SK-N-SH (cell line): ENCODE data around the gene AFAP1.

ENCODE experiments used
- CHD2 ChIP-seq: fragments of 150-350 bp; IDR thresholded peaks from 2 replicates; pipeline ENCODE4 v1.6.1; 2018; ENCODE audit warnings: low read length; ENCODE audit not compliant: partially characterized antibody
- EP300 ChIP-seq, 2 experiments: IDR thresholded peaks; 2 replicates each; pipeline versions ENCODE4 v1.4.0 to v1.6.1; 2012; ENCODE audit warnings: borderline replicate concordance in 1 of 2, low read depth in 1 of 2, low read length in 1 of 2
- GABPA ChIP-seq: IDR thresholded peaks from 2 replicates; pipeline ENCODE4 v1.4.0; 2012; ENCODE audit warnings: low read depth, mild to moderate bottlenecking
- MXI1 ChIP-seq: IDR thresholded peaks from 2 replicates; pipeline ENCODE4 v1.6.1; 2012; ENCODE audit warnings: mild to moderate bottlenecking, low read depth, low read length, improper control_type of control experiment
- NFIC ChIP-seq: IDR thresholded peaks from 2 replicates; pipeline ENCODE4 v1.4.0; 2012; ENCODE audit warnings: borderline replicate concordance
- POLR2AphosphoS5 ChIP-seq: IDR thresholded peaks from 2 replicates; pipeline ENCODE4 v1.6.1; 2012; ENCODE audit warnings: low read depth, low read length
- RAD21 ChIP-seq: IDR thresholded peaks from 2 replicates; pipeline ENCODE4 v1.6.1; 2012; ENCODE audit warnings: mild to moderate bottlenecking, low read length
- SIN3A ChIP-seq: IDR thresholded peaks from 2 replicates; pipeline ENCODE4 v1.6.1; 2012; ENCODE audit warnings: low read depth, mild to moderate bottlenecking, low read length, moderate library complexity, borderline replicate concordance
- SMC3 ChIP-seq: IDR thresholded peaks from 2 replicates; pipeline ENCODE4 v1.6.1; 2012; ENCODE audit warnings: low read depth, low read length, improper control_type of control experiment
- TAF1 ChIP-seq: IDR thresholded peaks from 2 replicates; pipeline ENCODE4 v1.6.1; 2012; ENCODE audit warnings: low read depth, mild to moderate bottlenecking, low read length, moderate library complexity, borderline replicate concordance
- YY1 ChIP-seq: IDR thresholded peaks from 2 replicates; pipeline ENCODE4 v1.4.0; 2012; ENCODE audit warnings: low read depth, mild to moderate bottlenecking
- TF ChIP-seq, protein P1 (sequence below): fragments of 200-600 bp; sonication (generic); IDR thresholded peaks from 2 replicates; pipeline ENCODE4 v1.6.1; 2017; ENCODE audit warnings: antibody characterized with exemption, mild to moderate bottlenecking, moderate library complexity

DNA sequence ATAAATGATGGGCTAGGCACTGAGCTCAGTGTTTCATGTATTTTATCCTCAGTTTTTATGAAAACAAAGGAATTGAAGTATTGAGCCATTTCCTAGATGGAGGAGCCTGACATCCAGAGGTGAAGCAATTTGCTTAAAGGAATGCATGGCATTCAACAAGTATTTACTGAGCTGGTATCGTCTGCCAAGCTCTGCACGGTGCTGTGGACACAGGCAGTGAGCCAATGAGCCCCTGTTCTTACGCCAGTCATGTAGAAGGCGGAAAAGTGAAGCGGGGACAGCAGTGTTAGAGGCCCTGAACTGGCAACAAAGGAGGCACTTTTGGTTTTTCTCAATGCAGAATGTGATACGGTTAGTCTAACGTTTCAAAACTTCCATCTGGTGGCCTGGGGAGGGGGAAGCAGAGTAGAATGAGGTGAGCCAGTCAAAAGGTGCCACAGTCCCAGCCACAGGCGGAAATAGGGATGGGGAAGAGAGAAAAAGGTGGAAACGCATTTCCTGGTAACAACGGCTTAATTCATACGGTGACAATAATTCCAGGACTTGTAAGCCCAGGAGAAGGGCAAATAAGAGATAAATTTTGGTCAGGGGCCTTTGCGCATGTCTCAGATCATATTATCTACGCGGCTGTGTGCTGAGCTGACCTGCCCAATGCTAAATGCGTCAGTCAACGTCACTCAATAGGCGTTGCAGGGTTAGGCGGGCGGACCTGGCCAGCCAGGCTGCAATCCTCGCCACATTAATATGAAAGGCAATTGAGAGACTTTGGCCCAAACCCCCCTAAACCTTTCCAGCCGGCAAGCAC lies 133.9 kb downstream of the AFAP1 start:
- TF ChIP-seq MXI1 (no peak), CHD2 (no peak), POLR2AphosphoS5 (no peak; the same call in 1 of the 2 replicates), SIN3A (no peak), SMC3 (no peak), EP300 (IDR thresholded peaks at IDR 0.05; ENCODE audit: borderline replicate concordance in 1 of 2, low read depth in 1 of 2, low read length in 1 of 2) (no peak), RAD21 (no peak), YY1 (no peak), TAF1 (no peak), GABPA (no peak), NFIC (peak; percentile 85)
- TF ChIP-seq, protein P1, sequence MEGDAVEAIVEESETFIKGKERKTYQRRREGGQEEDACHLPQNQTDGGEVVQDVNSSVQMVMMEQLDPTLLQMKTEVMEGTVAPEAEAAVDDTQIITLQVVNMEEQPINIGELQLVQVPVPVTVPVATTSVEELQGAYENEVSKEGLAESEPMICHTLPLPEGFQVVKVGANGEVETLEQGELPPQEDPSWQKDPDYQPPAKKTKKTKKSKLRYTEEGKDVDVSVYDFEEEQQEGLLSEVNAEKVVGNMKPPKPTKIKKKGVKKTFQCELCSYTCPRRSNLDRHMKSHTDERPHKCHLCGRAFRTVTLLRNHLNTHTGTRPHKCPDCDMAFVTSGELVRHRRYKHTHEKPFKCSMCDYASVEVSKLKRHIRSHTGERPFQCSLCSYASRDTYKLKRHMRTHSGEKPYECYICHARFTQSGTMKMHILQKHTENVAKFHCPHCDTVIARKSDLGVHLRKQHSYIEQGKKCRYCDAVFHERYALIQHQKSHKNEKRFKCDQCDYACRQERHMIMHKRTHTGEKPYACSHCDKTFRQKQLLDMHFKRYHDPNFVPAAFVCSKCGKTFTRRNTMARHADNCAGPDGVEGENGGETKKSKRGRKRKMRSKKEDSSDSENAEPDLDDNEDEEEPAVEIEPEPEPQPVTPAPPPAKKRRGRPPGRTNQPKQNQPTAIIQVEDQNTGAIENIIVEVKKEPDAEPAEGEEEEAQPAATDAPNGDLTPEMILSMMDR, result no peak
